Midbrain (tissue), 1 donor: ENCODE measurements around the gene EXOSC3.

Experiments
- DNase-seq: peaks from one replicate; lab custom pipeline; 2025; lab: John Stamatoyannopoulos, UW

Gene EXOSC3

GRCh38 chr9:37732086-37732741 lies 52.6 kb downstream of the EXOSC3 start:
- no peak for DNase-seq

GRCh38 chr9:37730839-37731238 lies 54.0 kb downstream of the EXOSC3 start:
- no peak for DNase-seq

GRCh38 chr9:37730256-37730655 lies 54.6 kb downstream of the EXOSC3 start:
- DNase-seq, result no peak
